ENCODE results near the gene TBX10.
A peak's percentile ranks its signal among the peaks of the same experiment; 100 is the strongest.

The TBX10 gene

GRCh38 chr11:67583247-67584204, 56.0 kb downstream of the TBX10 start, which contains the start of gene GSTP1:
TSS of gene GSTP1 (plus strand) at chr11:67583812. CDS start at chr11:67583844, 32 bp downstream.
- Histone ChIP-seq H3K4me1 (ENCODE audit: insufficient read depth, low read length) (peaks cover 18% of the 10 kb centered on the region), H3K9ac (ENCODE audit: low read depth, low read length) (peak within 1 kb of the TSS; percentile 96), H3K9me3 (ENCODE audit: control insufficient read depth, insufficient read depth, low read length) (no peaks in the 10 kb centered on the region)

GRCh38 chr11:67582011-67582410, 57.6 kb downstream of the TBX10 start:
- H3K4me1 ChIP-seq (ENCODE audit: insufficient read depth, low read length): peaks cover 18% of the 10 kb centered on the region
- no peak overlapping the region for H3K9ac ChIP-seq (ENCODE audit: low read depth, low read length)
- H3K9me3 ChIP-seq (ENCODE audit: control insufficient read depth, insufficient read depth, low read length): no peaks in the 10 kb centered on the region
- peaks cover 15% of the 10 kb centered on the region; the same call in 1 of the 2 replicates for H3K36me3 ChIP-seq (ENCODE audit: insufficient read depth, low read length)

More at GRCh38 chr11:67583247-67584204, 56.0 kb downstream of the TBX10 start, which contains the start of gene GSTP1:
- H3K36me3 ChIP-seq (ENCODE audit: insufficient read depth, low read length): peaks cover 15% of the 10 kb centered on the region; the same call in 1 of the 2 replicates

- Histone ChIP-seq H3K36me3 (ENCODE audit: insufficient read depth, low read length) (peaks cover 11% of the 10 kb centered on the region; the same call in 1 of the 2 replicates), H3K9me3 (ENCODE audit: control insufficient read depth, insufficient read depth, low read length) (no peaks in the 10 kb centered on the region), H3K4me1 (ENCODE audit: insufficient read depth, low read length) (peaks cover 18% of the 10 kb centered on the region), H3K9ac (ENCODE audit: low read depth, low read length) (no peak overlapping the region)
Observed at GRCh38 chr11:67581469-67581868, 58.1 kb downstream of the TBX10 start.
